NCI-H774 (cell line): ENCODE measurements around the gene FRS3.

Experiments
- DNase-seq: peaks from one replicate; lab custom pipeline; 2025; lab: John Stamatoyannopoulos, UW

The FRS3 gene

GRCh38 chr6:41791305-41791704, 11.6 kb upstream of the FRS3 start:
- DNase-seq: no peak

GRCh38 chr6:41790045-41790444, 10.3 kb upstream of the FRS3 start:
- no peak for DNase-seq

- DNase-seq: no peak
Measured at GRCh38 chr6:41789390-41789724, 9.7 kb upstream of the FRS3 start.

- peak; percentile 86 for DNase-seq
Measured at GRCh38 chr6:41787219-41787917, 7.7 kb upstream of the FRS3 start, which contains the start of gene TOMM6. Gene TOMM6, plus strand, starts transcription at chr6:41787694. Its CDS starts 4 bp downstream, at chr6:41787698.

- DNase-seq: peak; percentile 72
Measured at GRCh38 chr6:41786451-41787218, 6.9 kb upstream of the FRS3 start.

- no peak for DNase-seq
Measured at GRCh38 chr6:41785689-41786450, 6.2 kb upstream of the FRS3 start.

GRCh38 chr6:41785254-41785653, 5.6 kb upstream of the FRS3 start:
- DNase-seq: no peak

- no peak for DNase-seq
Measured at GRCh38 chr6:41784581-41785171, 5.0 kb upstream of the FRS3 start.

GRCh38 chr6:41783106-41783780, 3.5 kb upstream of the FRS3 start:
- DNase-seq: no peak

GRCh38 chr6:41781366-41781730, 1.6 kb upstream of the FRS3 start:
- no peak for DNase-seq

- no peak for DNase-seq
Measured at GRCh38 chr6:41780551-41781365, 1.1 kb upstream of the FRS3 start, which contains the start of gene PRICKLE4. Gene PRICKLE4, plus strand, starts transcription at chr6:41780782. Its CDS starts 2,692 bp downstream, at chr6:41783474.

- no peak for DNase-seq
Measured at GRCh38 chr6:41779336-41779735, 364 bp downstream of the FRS3 start.

GRCh38 chr6:41778895-41779294, 805 bp downstream of the FRS3 start:
- no peak for DNase-seq

GRCh38 chr6:41777551-41778285, 2.0 kb downstream of the FRS3 start:
- DNase-seq: no peak

GRCh38 chr6:41775293-41775882, 4.3 kb downstream of the FRS3 start:
- DNase-seq: no peak

- no peak for DNase-seq
Measured at GRCh38 chr6:41774841-41775240, 4.9 kb downstream of the FRS3 start.

- no peak for DNase-seq
Measured at GRCh38 chr6:41771058-41771983, 8.4 kb downstream of the FRS3 start.

- DNase-seq: no peak
Measured at GRCh38 chr6:41770381-41771057, 9.2 kb downstream of the FRS3 start.
